Heart left ventricle (tissue), 13 donors: ENCODE results near the gene MYCBP2.

Experiments used
- POLR2A ChIP-seq, 2 donors: fragments of 450-650 bp; IDR thresholded peaks; one replicate each; pipeline ENCODE4 v1.6.1; 2017; ENCODE audit warnings: antibody characterized with exemption in 2 of 2, mild to moderate bottlenecking in 2 of 2, moderate library complexity in 2 of 2
- TF ChIP-seq, protein P1 (sequence below), 12 donors: fragments of 200-600 bp; sonication (generic) in 4 of 12; IDR thresholded peaks; one replicate each; pipeline versions ENCODE4 v1.5.0 to v1.8.0; 2018 to 2022; ENCODE audit warnings: antibody characterized with exemption in 12 of 12, mild to moderate bottlenecking in 5 of 12
- donor health status: ischemic (EF 13 %, LVEDD 7.1; RV severe dilation, severe dysfunction).
- donor health status: DM: no; HTN: yes; CAD: no.
- donor health status: DM: no; HTN: no; CAD: no.
- donor health status: ischemic (EF 25% LVEDD 6.9; RV normal size, moderate dysfunction).
- donor health status: ischemic (EF 25% LVEDD 5.7; RV mildly dilated, moderate dysfunction).
- donor health status: ischemic (EF 35%, LVEDD 5.7; RV mildly dilated, moderate dysfunction).
- donor health status: nonischemic (EF 11% LVEDD 7.7; RV severe dilation, severe dysfunction).
- donor health status: DM: yes; HTN: yes; CAD: no.
- donor health status: PGD.
- donor health status: ischemic (EF 29% LVEDD 5.4; RV normal size, mild dysfunction).
- donor health status: nonischemic (EF 23%, LVEDD 6.1; RV moderate dilation, normal function).

DNA sequence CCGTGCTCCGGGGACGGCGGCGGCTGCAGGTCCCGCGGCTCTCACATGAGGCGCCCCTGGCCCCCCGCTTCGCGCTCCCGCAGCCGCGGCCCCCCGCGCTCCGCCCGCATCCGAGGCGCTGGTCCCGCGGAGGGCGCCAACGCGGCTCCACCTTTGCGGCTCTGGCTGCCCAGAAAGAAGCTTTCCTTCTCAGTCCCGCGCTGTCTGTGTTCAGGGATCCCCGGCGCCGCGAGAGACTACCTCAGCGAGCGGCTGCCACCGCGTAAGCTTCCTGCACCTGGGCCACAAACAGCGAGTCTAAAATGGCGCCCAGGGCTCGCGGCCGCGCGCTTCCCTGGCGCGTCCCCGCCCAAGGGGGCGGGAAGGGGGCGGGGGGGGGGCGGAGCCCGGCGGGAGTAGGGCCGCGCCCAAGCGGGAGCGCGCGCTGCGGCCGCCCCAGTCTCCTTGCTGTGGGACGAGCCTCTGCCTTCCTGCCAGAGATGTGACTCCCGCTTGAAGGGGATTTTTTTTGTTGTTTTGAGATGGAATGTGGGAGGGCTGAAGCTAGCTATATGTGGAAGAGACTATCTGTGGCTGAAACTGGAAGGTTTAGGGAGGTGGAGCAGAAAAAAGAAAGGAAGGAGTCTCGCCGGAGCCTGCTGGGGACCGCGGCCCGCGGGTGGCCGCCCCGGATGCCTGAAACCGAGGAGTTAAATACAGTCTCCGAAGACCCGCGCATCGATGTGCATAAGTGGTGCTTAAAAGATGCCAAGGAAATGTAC, 299.9 kb downstream of the MYCBP2 start, which contains the start of gene FBXL3:
- TF ChIP-seq POLR2A (IDR thresholded peaks at IDR 0.05) = peak in 1 of 2 donors; percentile 55
- TF ChIP-seq, protein P1, sequence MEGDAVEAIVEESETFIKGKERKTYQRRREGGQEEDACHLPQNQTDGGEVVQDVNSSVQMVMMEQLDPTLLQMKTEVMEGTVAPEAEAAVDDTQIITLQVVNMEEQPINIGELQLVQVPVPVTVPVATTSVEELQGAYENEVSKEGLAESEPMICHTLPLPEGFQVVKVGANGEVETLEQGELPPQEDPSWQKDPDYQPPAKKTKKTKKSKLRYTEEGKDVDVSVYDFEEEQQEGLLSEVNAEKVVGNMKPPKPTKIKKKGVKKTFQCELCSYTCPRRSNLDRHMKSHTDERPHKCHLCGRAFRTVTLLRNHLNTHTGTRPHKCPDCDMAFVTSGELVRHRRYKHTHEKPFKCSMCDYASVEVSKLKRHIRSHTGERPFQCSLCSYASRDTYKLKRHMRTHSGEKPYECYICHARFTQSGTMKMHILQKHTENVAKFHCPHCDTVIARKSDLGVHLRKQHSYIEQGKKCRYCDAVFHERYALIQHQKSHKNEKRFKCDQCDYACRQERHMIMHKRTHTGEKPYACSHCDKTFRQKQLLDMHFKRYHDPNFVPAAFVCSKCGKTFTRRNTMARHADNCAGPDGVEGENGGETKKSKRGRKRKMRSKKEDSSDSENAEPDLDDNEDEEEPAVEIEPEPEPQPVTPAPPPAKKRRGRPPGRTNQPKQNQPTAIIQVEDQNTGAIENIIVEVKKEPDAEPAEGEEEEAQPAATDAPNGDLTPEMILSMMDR (IDR thresholded peaks at IDR 0.05) = no peak
